ENCODE results near the gene CNGA1. TPM values are rescaled to one million over a fixed set of nuclear protein-coding genes. Genes with fewer than 3 reads are reported as not detected.

The CNGA1 gene
- total and polyA plus RNA-seq, 7 donors = 0.16 to 3.0 (median 1.7) TPM; not detected in 3

- Histone ChIP-seq H3K36me3 (no peaks in the 10 kb centered on the region), H3K4me1 (peaks cover 0 to 6% (median 4%) of the 10 kb centered on the region in 4 donors), H3K27me3 (no peaks in the 10 kb centered on the region), H3K27ac (no peak overlapping the region), H3K4me3 (no peak overlapping the region), H3K9me3 (no peaks in the 10 kb centered on the region)
- intact Hi-C loops (cut with DNase I) = no loop called here
- DNase-seq = no peak
- no peak for TF ChIP-seq EP300 (IDR thresholded peaks at IDR 0.05)
- no peak for TF ChIP-seq POLR2A (IDR thresholded peaks at IDR 0.05)
- no peak for TF ChIP-seq CTCF (IDR thresholded peaks at IDR 0.05)
- TF ChIP-seq POLR2AphosphoS5 (IDR thresholded peaks at IDR 0.05) = no peak
Measured at GRCh38 chr4:48032721-48033120, 16.2 kb upstream of the CNGA1 start.

- Histone ChIP-seq H3K27ac (no peak overlapping the region), H3K9me3 (no peaks in the 10 kb centered on the region), H3K4me1 (peaks cover 0 to 6% (median 4%) of the 10 kb centered on the region in 4 donors), H3K27me3 (no peaks in the 10 kb centered on the region), H3K36me3 (no peaks in the 10 kb centered on the region), H3K4me3 (no peak overlapping the region)
- intact Hi-C loops (cut with DNase I) = no loop called here
- no peak for DNase-seq
- 64 to 80% methylated on average over 12 of the region's 12 CpGs for WGBS, 2 donors
- TF ChIP-seq POLR2AphosphoS5 (IDR thresholded peaks at IDR 0.05) (no peak), POLR2A (IDR thresholded peaks at IDR 0.05) (no peak), CTCF (IDR thresholded peaks at IDR 0.05) (no peak), EP300 (IDR thresholded peaks at IDR 0.05) (no peak)
Measured at GRCh38 chr4:48031802-48032525, 15.5 kb upstream of the CNGA1 start.

- H3K4me1 ChIP-seq = peaks cover 0 to 6% (median 4%) of the 10 kb centered on the region in 4 donors
- H3K27ac ChIP-seq = no peak overlapping the region
- H3K27me3 ChIP-seq = no peaks in the 10 kb centered on the region
- no peaks in the 10 kb centered on the region for H3K9me3 ChIP-seq
- no peak for TF ChIP-seq POLR2AphosphoS5 (IDR thresholded peaks at IDR 0.05)
- TF ChIP-seq CTCF (IDR thresholded peaks at IDR 0.05) = no peak
- no peak for TF ChIP-seq EP300 (IDR thresholded peaks at IDR 0.05)
- no peak for TF ChIP-seq POLR2A (IDR thresholded peaks at IDR 0.05)
- DNase-seq = no peak
- WGBS, 2 donors = 66 to 81% methylated on average over 3 of the region's 3 CpGs
- intact Hi-C loops (cut with DNase I) = no loop called here
- no peaks in the 10 kb centered on the region for H3K36me3 ChIP-seq
- H3K4me3 ChIP-seq = no peak overlapping the region
Measured at GRCh38 chr4:48030470-48030869, 14.0 kb upstream of the CNGA1 start.

GRCh38 chr4:48028696-48029095 is 12.2 kb upstream of the CNGA1 start:
- intact Hi-C loops (cut with DNase I) = no loop called here
- TF ChIP-seq POLR2AphosphoS5 (IDR thresholded peaks at IDR 0.05) = no peak
- no peaks in the 10 kb centered on the region for H3K9me3 ChIP-seq
- H3K36me3 ChIP-seq = no peaks in the 10 kb centered on the region
- no peak overlapping the region for H3K27ac ChIP-seq
- DNase-seq = no peak
- H3K4me1 ChIP-seq = peaks cover 0 to 6% (median 4%) of the 10 kb centered on the region in 4 donors
- H3K27me3 ChIP-seq = no peaks in the 10 kb centered on the region
- no peak overlapping the region for H3K4me3 ChIP-seq
- 65 to 77% methylated on average over 2 of the region's 2 CpGs for WGBS, 2 donors

- intact Hi-C loops (cut with DNase I) = no loop called here
- H3K36me3 ChIP-seq = no peaks in the 10 kb centered on the region
- no peaks in the 10 kb centered on the region for H3K27me3 ChIP-seq
- DNase-seq = no peak
- TF ChIP-seq CTCF (IDR thresholded peaks at IDR 0.05) = no peak
- TF ChIP-seq POLR2AphosphoS5 (IDR thresholded peaks at IDR 0.05) = no peak
- TF ChIP-seq EP300 (IDR thresholded peaks at IDR 0.05) = no peak
- no peak for TF ChIP-seq POLR2A (IDR thresholded peaks at IDR 0.05)
- no peak overlapping the region for H3K4me3 ChIP-seq
- no peaks in the 10 kb centered on the region for H3K9me3 ChIP-seq
- peaks cover 0 to 6% (median 4%) of the 10 kb centered on the region in 4 donors for H3K4me1 ChIP-seq
- H3K27ac ChIP-seq = no peak overlapping the region
Measured at GRCh38 chr4:48027653-48028052, 11.2 kb upstream of the CNGA1 start.

Data from sigmoid colon (tissue), 7 donors.